ENCODE results near the gene RECQL5.
"Not testable (repeated sequence)": the region's sequence is repeated elsewhere in the genome, so short reads cannot be mapped to it uniquely, and the experiment has no call there.

Gene RECQL5

GRCh38 chr17:75589919-75590303, 77.0 kb downstream of the RECQL5 start:
- no peak for DNase-seq

GRCh38 chr17:75589012-75589918, 77.7 kb downstream of the RECQL5 start:
- DNase-seq: peak; percentile 98

GRCh38 chr17:75588596-75589011, 78.3 kb downstream of the RECQL5 start:
- DNase-seq: no peak

- peak; percentile 82 for DNase-seq
Observed at GRCh38 chr17:75587675-75588595, 79.0 kb downstream of the RECQL5 start, which contains the start of gene MYO15B. Gene MYO15B, plus strand, starts transcription at chr17:75587800. Its CDS starts 258 bp downstream, at chr17:75588058.

- DNase-seq: no peak
Observed at GRCh38 chr17:75584849-75585175, 82.1 kb downstream of the RECQL5 start.

GRCh38 chr17:75583197-75583596, 83.8 kb downstream of the RECQL5 start:
- DNase-seq: not testable (repeated sequence)

GRCh38 chr17:75581121-75581725, 85.7 kb downstream of the RECQL5 start:
- DNase-seq: not testable (repeated sequence)

All from activated effector memory CD4-positive, alpha-beta T cell treated with anti-CD3 and anti-CD28 coated beads, Interleukin-2, amount 50 U/mL, for 16 hours (primary cell).